ENCODE results near the gene GRIN1.

GRIN1 gene

GRCh38 chr9:137138722-137139467, at the start of gene GRIN1:
Gene GRIN1 (plus strand): TSS chr9:137139154. CDS start chr9:137139487, 333 bp downstream.
- TF ChIP-seq, protein P1, sequence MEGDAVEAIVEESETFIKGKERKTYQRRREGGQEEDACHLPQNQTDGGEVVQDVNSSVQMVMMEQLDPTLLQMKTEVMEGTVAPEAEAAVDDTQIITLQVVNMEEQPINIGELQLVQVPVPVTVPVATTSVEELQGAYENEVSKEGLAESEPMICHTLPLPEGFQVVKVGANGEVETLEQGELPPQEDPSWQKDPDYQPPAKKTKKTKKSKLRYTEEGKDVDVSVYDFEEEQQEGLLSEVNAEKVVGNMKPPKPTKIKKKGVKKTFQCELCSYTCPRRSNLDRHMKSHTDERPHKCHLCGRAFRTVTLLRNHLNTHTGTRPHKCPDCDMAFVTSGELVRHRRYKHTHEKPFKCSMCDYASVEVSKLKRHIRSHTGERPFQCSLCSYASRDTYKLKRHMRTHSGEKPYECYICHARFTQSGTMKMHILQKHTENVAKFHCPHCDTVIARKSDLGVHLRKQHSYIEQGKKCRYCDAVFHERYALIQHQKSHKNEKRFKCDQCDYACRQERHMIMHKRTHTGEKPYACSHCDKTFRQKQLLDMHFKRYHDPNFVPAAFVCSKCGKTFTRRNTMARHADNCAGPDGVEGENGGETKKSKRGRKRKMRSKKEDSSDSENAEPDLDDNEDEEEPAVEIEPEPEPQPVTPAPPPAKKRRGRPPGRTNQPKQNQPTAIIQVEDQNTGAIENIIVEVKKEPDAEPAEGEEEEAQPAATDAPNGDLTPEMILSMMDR (conservative IDR thresholded peaks at IDR 0.05): no peak
- no peak within 1 kb of the TSS for H3K27ac ChIP-seq

DNA sequence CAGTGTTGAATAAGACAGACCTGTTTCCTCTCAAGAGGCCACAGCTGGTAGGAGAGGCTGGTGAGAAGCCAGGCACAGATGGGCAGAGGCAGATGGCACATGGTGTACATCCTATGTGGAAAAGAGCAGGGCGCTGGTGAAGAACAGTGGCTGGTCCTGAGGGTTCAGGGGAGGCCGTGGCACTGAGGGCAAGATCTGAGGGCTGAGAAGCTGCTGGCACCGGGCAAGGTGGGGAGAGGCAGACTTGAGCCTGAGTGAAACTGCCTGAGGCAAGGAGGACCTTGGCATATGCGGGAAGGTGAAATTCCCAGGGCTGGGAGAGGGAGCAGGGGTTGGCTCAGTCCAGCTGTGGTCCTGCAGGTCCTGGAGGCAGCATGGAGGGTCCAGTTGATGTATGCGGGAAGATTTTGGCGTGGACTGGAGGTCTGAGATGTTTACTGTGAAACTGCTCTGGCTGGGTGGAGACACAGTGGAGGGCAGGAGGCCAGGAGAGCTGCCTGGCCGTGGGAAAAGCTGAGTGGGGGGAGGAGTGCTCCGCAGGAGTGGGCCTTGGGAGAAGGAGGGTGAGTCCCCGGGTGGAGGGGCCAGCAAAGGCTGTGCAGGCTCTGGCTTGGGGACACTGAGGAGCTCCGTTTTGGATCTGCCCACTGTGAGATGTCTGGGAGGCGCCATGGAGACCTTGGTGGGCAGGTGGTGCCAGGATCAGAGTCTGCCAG, 49.6 kb upstream of the GRIN1 start:
- peak overlapping the region; percentile 100; the same call in 1 of the 2 replicates for H3K27ac ChIP-seq
- TF ChIP-seq, protein P1 (conservative IDR thresholded peaks at IDR 0.05): no peak

- H3K27ac ChIP-seq: no peak overlapping the region
- TF ChIP-seq, protein P1 (conservative IDR thresholded peaks at IDR 0.05): peak; percentile 21
Measured at GRCh38 chr9:137095664-137096517, 43.1 kb upstream of the GRIN1 start.

DNA sequence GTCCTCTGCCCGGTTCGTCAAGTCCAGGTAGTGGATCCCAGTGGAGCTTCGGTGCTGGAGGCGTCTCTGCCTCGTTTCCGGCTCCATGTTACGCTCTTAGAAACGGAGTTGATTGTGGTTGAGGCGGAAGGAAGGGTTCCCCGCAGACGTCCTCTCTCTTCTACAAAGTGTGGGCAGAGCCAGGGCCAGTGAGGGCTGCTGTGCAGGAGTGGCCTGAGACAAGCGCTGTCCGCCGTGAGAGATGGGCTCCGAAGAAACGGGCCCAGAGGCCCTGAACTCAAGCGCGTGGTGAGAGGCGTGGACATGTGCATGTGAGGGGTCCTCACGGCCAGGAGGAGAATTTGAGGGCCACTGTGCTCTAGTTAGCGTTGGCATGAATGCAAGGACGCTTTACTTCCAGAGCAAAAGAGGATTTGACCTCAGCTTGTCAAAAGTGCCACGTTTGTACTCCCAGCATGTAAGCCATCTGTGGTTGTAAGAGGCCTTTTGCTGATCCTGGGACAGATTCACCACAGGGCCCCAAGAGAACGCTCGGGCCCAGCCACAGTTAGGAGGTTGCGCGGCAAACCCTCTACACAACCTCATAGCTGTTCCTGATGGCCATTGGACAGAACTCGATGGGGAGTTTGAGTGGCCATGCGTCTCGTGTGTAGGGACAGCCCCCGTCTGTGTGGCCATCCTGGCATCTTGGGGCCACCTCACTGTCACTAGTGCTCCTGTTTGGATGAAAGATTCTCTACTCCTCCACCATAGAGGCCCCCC, 42.0 kb upstream of the GRIN1 start:
- TF ChIP-seq, protein P1 (conservative IDR thresholded peaks at IDR 0.05): no peak

DNA sequence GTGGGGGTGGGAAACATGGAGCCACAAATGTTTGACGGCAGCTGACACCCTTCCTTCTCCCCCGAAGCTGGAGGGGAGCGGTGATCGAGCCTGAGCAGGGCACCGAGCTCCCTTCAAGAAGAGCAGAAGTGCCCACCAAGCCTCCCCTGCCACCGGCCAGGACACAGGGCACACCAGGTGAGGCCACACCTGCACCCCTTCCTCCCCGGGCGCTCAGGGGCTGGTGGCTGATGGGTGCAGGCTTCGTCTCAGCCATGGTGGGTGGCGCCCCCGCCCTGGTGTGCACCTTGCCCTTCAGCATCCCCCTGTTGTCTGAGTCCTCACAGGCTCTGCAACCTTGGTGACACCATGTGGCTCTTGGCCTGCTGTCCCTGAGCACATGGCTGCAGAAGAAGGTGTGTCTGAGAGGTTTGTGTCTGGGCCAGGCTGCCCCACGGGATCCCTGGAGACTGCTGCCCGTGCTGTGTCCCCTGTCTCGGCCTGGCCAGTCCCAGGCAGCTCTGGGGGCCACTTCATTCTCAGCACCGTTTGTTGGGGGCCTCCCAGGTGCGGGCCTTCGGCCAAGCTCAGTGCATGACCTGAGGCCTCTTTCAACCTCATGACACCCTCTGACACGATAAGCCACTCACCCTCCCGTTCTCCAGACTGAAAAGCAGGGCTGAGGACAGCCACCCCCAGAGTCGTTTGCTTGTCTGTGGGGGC, 41.0 kb upstream of the GRIN1 start:
- H3K27ac ChIP-seq: no peak overlapping the region
- TF ChIP-seq, protein P1 (conservative IDR thresholded peaks at IDR 0.05): no peak

More for the DNA sequence above, 42.0 kb upstream of the GRIN1 start:
- H3K27ac ChIP-seq: no peak overlapping the region

- TF ChIP-seq, protein P1 (conservative IDR thresholded peaks at IDR 0.05): no peak
- H3K27ac ChIP-seq: no peak overlapping the region
Measured at GRCh38 chr9:137099231-137099630, 39.7 kb upstream of the GRIN1 start.
